ENCODE data around the gene FADS1. TPM values are rescaled to one million over a fixed set of nuclear protein-coding genes. Genes with fewer than 3 reads are reported as not detected.

The FADS1 gene
- total RNA-seq, 1 experiment from 2014 or later: 186 TPM

GRCh38 chr11:61850687-61851086 lies 33.9 kb upstream of the FADS1 start:
- ATAC-seq: no peak
- ChIA-PET POLR2A (no interaction called here), CTCF (no interaction called here)
- intact Hi-C loops (cut with micrococcal nuclease; ENCODE audit: unreplicated experiment): no loop called here
- Histone ChIP-seq H3K9me3 (ENCODE audit: control insufficient read depth, insufficient read depth, low read depth, low read length) (no peaks in the 10 kb centered on the region), H3K4me3 (ENCODE audit: low read depth in 2 of 2, low read length in 2 of 2) (no peak overlapping the region), H3K36me3 (ENCODE audit: control insufficient read depth, insufficient read depth, low read length) (peaks cover 2% of the 10 kb centered on the region; the same call in 1 of the 2 replicates), H3K27ac (ENCODE audit: low read length) (no peak overlapping the region), H3K27me3 (ENCODE audit: control insufficient read depth, insufficient read depth, low read length) (no peaks in the 10 kb centered on the region), H3K4me1 (ENCODE audit: control insufficient read depth, insufficient read depth, low read length) (peaks cover 3% of the 10 kb centered on the region; the same call in 1 of the 2 replicates)
- in situ Hi-C loops (cut with HindIII; ENCODE audit: low pct_unique_long_range_greater_than_20kb, low sequenced_read_pairs): no loop called here
- TSS peak; percentile 48 for BruUV-seq (replicated peaks)
- no peak for DNase-seq (ENCODE audit: low read depth, low spot score)
- TF ChIP-seq SIN3A (IDR thresholded peaks at IDR 0.05; ENCODE audit: borderline replicate concordance, insufficient read depth, low read depth, low read length): no peak
- no peak for TF ChIP-seq REST (IDR thresholded peaks at IDR 0.05; ENCODE audit: insufficient read depth in 1 of 2, low read depth in 2 of 2, low read length in 1 of 2)
- TF ChIP-seq POLR2AphosphoS5 (IDR thresholded peaks at IDR 0.05; ENCODE audit: low read depth, low read length): no peak
- TF ChIP-seq, protein P1, sequence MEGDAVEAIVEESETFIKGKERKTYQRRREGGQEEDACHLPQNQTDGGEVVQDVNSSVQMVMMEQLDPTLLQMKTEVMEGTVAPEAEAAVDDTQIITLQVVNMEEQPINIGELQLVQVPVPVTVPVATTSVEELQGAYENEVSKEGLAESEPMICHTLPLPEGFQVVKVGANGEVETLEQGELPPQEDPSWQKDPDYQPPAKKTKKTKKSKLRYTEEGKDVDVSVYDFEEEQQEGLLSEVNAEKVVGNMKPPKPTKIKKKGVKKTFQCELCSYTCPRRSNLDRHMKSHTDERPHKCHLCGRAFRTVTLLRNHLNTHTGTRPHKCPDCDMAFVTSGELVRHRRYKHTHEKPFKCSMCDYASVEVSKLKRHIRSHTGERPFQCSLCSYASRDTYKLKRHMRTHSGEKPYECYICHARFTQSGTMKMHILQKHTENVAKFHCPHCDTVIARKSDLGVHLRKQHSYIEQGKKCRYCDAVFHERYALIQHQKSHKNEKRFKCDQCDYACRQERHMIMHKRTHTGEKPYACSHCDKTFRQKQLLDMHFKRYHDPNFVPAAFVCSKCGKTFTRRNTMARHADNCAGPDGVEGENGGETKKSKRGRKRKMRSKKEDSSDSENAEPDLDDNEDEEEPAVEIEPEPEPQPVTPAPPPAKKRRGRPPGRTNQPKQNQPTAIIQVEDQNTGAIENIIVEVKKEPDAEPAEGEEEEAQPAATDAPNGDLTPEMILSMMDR (IDR thresholded peaks at IDR 0.05): no peak
- no peak for TF ChIP-seq TCF7L2 (IDR thresholded peaks at IDR 0.05; ENCODE audit: low read depth, low read length)

GRCh38 chr11:61848631-61849030 lies 31.8 kb upstream of the FADS1 start:
- no peak overlapping the region for H3K27ac ChIP-seq (ENCODE audit: low read length)
- peaks cover 2% of the 10 kb centered on the region; the same call in 1 of the 2 replicates for H3K36me3 ChIP-seq (ENCODE audit: control insufficient read depth, insufficient read depth, low read length)
- no peaks in the 10 kb centered on the region for H3K9me3 ChIP-seq (ENCODE audit: control insufficient read depth, insufficient read depth, low read depth, low read length)
- TF ChIP-seq TCF7L2 (IDR thresholded peaks at IDR 0.05; ENCODE audit: low read depth, low read length): no peak
- TF ChIP-seq REST (IDR thresholded peaks at IDR 0.05; ENCODE audit: insufficient read depth in 1 of 2, low read depth in 2 of 2, low read length in 1 of 2): no peak
- no peak for TF ChIP-seq POLR2AphosphoS5 (IDR thresholded peaks at IDR 0.05; ENCODE audit: low read depth, low read length)
- no peak for TF ChIP-seq SIN3A (IDR thresholded peaks at IDR 0.05; ENCODE audit: borderline replicate concordance, insufficient read depth, low read depth, low read length)
- TF ChIP-seq, protein P1 (IDR thresholded peaks at IDR 0.05): no peak
- DNase-seq (ENCODE audit: low read depth, low spot score): no peak
- H3K27me3 ChIP-seq (ENCODE audit: control insufficient read depth, insufficient read depth, low read length): no peaks in the 10 kb centered on the region
- ChIA-PET POLR2A (no interaction called here), CTCF (no interaction called here)
- ATAC-seq: no peak
- intact Hi-C loops (cut with micrococcal nuclease; ENCODE audit: unreplicated experiment): no loop called here
- no peaks in the 10 kb centered on the region; the same call in 1 of the 2 replicates for H3K4me1 ChIP-seq (ENCODE audit: control insufficient read depth, insufficient read depth, low read length)
- in situ Hi-C loops (cut with HindIII; ENCODE audit: low pct_unique_long_range_greater_than_20kb, low sequenced_read_pairs): no loop called here
- BruUV-seq (replicated peaks): no TSS peak
- no peak overlapping the region for H3K4me3 ChIP-seq (ENCODE audit: low read depth in 2 of 2, low read length in 2 of 2)
